GM23248 (cell line): ENCODE measurements around the gene CD6. TPM values are rescaled to one million over a fixed set of nuclear protein-coding genes. Genes with fewer than 3 reads are reported as not detected.

Source experiments
- DNase-seq: peaks from one replicate; pipeline ENCODE4 v3.0.0-alpha.2; 2015
- H2AFZ ChIP-seq: fragments of 200-600 bp; sonication (generic); 2 replicates; pipeline ENCODE4 v1.6.1; 2016; ENCODE audit warnings: antibody characterized with exemption
- H3F3A ChIP-seq: fragments of 200-600 bp; sonication (generic); 2 replicates; pipeline ENCODE4 v1.6.1; 2016; ENCODE audit warnings: mild to moderate bottlenecking, antibody characterized with exemption, mixed run types; ENCODE audit not compliant: insufficient read depth
- H3K27ac ChIP-seq: fragments of 200-600 bp; sonication (generic); 2 replicates; pipeline ENCODE4 v1.5.1; 2016; ENCODE audit warnings: mild to moderate bottlenecking
- H3K27me3 ChIP-seq: fragments of 200-600 bp; sonication (generic); replicated peaks from 2 replicates; pipeline ENCODE4 v1.6.1; 2016; ENCODE audit warnings: mild to moderate bottlenecking; ENCODE audit not compliant: insufficient read depth
- H3K36me3 ChIP-seq: fragments of 200-600 bp; sonication (generic); 2 replicates; pipeline ENCODE4 v1.6.1; 2016; ENCODE audit warnings: low read depth, mild to moderate bottlenecking
- H3K4me1 ChIP-seq: fragments of 200-600 bp; sonication (generic); 2 replicates; pipeline ENCODE4 v1.6.1; 2016; ENCODE audit warnings: mild to moderate bottlenecking; ENCODE audit not compliant: insufficient read depth
- H3K4me2 ChIP-seq: fragments of 200-600 bp; sonication (generic); one replicate; pipeline ENCODE4 v1.6.1; 2016; ENCODE audit warnings: mild to moderate bottlenecking; ENCODE audit not compliant: unreplicated experiment
- H3K4me3 ChIP-seq: fragments of 200-600 bp; sonication (generic); 2 replicates; pipeline ENCODE4 v1.5.1; 2016; ENCODE audit warnings: mild to moderate bottlenecking
- H3K79me2 ChIP-seq: fragments of 200-600 bp; sonication (generic); 2 replicates; pipeline ENCODE4 v1.6.1; 2016; ENCODE audit warnings: mild to moderate bottlenecking; ENCODE audit not compliant: insufficient read depth
- H3K9ac ChIP-seq: fragments of 200-600 bp; sonication (generic); 2 replicates; pipeline ENCODE4 v1.6.1; 2016; ENCODE audit warnings: mild to moderate bottlenecking
- H3K9me2 ChIP-seq: fragments of 200-600 bp; sonication (generic); 2 replicates; pipeline ENCODE4 v1.6.1; 2016; ENCODE audit warnings: mixed run types, mild to moderate bottlenecking, moderate library complexity; ENCODE audit not compliant: insufficient read depth
- H3K9me3 ChIP-seq: fragments of 200-600 bp; sonication (generic); one replicate; pipeline ENCODE4 v1.6.1; 2017; ENCODE audit warnings: low read depth
- H4K20me1 ChIP-seq: fragments of 200-600 bp; sonication (generic); 2 replicates; pipeline ENCODE4 v1.6.0; 2016; ENCODE audit not compliant: insufficient read depth
- EZH2 ChIP-seq: fragments of 200-600 bp; sonication (generic); IDR thresholded peaks from 2 replicates; pipeline ENCODE4 v1.6.1; 2018; ENCODE audit warnings: antibody characterized with exemption, mild to moderate bottlenecking; ENCODE audit not compliant: insufficient read depth, poor library complexity, severe bottlenecking
- EZH2phosphoT487 ChIP-seq: fragments of 200-600 bp; sonication (generic); IDR thresholded peaks from 2 replicates; pipeline ENCODE4 v1.6.1; 2018; ENCODE audit warnings: antibody characterized with exemption, moderate library complexity, mild to moderate bottlenecking, low read depth; ENCODE audit not compliant: insufficient read depth
- WGBS, 2 experiments: methylation state at CpG; one replicate each; pipeline ENCODE4 v1.1.6; 2015 to 2017; ENCODE audit warnings: low lambda C conversion rate in 2 of 2, low coverage in 1 of 2; ENCODE audit errors: missing lambda C conversion rate in 2 of 2; 5-methylcytosine and 5-hydroxymethylcytosine counted together
- in situ Hi-C: fragments of 300-500 bp; cut with MboI; formaldehyde crosslinking; loops from 2 replicates; pipeline ENCODE4 v1.15.0; 2020
- polyA plus RNA-seq: library from polyadenylated mRNA; unstranded; fragments of >200 nt; fragmentation: Nextera tagmentation; extraction: Ambion mirVana; gene quantifications from 2 replicates; pipeline ENCODE4 v1.2.1, GENCODE V29; 2016
- total RNA-seq: library from RNA; depleted of rRNA; stranded (reverse); fragments of >200 nt; shearing (Covaris generic); gene quantifications from 2 replicates; pipeline ENCODE4 v1.2.3, GENCODE V29; 2014

Gene CD6
- total and polyA plus RNA-seq, 2 experiments from 2014 or later = not detected

- no peak overlapping the region for H3K4me3 ChIP-seq
- DNase-seq = no peak
- no peaks in the 10 kb centered on the region for H3K36me3 ChIP-seq
- 54 to 55% methylated on average over 7 of the region's 7 CpGs for WGBS, 2 experiments
- TF ChIP-seq EZH2 (no peak), EZH2phosphoT487 (no peak)
- no peak overlapping the region for H3K4me2 ChIP-seq
- H3K9me2 ChIP-seq = no peaks in the 10 kb centered on the region
- no peak overlapping the region for H3K9ac ChIP-seq
- H3K27me3 ChIP-seq = peaks cover 14% of the 10 kb centered on the region
- no peaks in the 10 kb centered on the region for H4K20me1 ChIP-seq
- in situ Hi-C loops = no loop called here
- H3K9me3 ChIP-seq = no peaks in the 10 kb centered on the region
- no peaks in the 10 kb centered on the region for H3F3A ChIP-seq
- no peaks in the 10 kb centered on the region for H3K4me1 ChIP-seq
- no peak overlapping the region for H3K27ac ChIP-seq
- H2AFZ ChIP-seq = no peak overlapping the region
- no peaks in the 10 kb centered on the region for H3K79me2 ChIP-seq
These were observed 56.8 kb downstream of the CD6 start for GRCh38 chr11:61028135-61028729.

DNA sequence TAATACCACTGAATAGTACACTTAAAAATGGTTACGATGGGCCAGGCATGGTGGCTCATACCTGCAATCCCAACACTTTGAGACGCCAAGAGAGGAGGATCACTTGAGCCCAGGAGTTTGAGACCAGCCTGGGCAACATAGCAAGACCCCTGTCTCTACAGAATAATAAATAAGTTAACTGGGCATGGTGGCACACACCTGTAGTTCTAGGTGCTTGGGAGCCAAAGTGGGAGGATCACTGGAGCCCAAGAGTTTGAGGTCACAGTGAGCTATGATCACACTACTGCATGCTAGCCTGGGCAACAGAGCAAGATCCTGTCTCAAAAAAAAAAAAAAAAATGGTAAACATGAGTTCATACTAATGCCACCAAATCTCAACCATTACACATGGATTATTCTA lies 61.3 kb downstream of the CD6 start:
- Histone ChIP-seq H3K27ac (no peak overlapping the region), H3K4me3 (no peak overlapping the region), H3K9me2 (no peaks in the 10 kb centered on the region), H2AFZ (no peak overlapping the region), H3K4me2 (no peak overlapping the region), H3K9ac (no peak overlapping the region), H3K4me1 (no peaks in the 10 kb centered on the region), H3K9me3 (no peaks in the 10 kb centered on the region), H4K20me1 (no peaks in the 10 kb centered on the region), H3F3A (no peaks in the 10 kb centered on the region), H3K36me3 (no peaks in the 10 kb centered on the region), H3K79me2 (no peaks in the 10 kb centered on the region), H3K27me3 (peaks cover 8% of the 10 kb centered on the region)
- no peak for DNase-seq
- in situ Hi-C loops = no loop called here
- 32% methylated on average over 2 of the region's 2 CpGs for WGBS, 2 experiments
- no peak for TF ChIP-seq EZH2
- TF ChIP-seq EZH2phosphoT487 = no peak

DNA sequence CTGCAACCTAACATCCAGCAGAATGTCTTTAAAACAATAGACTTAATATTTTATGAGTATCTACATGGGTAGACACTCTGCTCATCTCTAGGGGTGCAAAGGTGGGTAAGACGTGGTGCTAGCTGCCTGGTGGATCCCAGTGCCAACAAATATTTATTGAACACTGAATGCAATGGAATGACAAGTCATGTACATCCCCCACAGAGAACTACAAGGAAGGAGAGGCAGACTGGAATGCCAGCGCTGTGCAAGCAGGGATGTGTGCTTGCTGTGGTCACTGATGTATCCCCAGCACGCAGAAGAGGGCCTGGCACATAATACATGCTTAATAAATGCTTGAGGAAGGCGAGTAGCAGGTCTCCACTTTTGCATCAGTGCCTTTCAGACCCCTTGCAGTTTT lies 61.9 kb downstream of the CD6 start:
- no peak overlapping the region for H2AFZ ChIP-seq
- no peaks in the 10 kb centered on the region for H3K9me3 ChIP-seq
- H4K20me1 ChIP-seq = no peaks in the 10 kb centered on the region
- H3K27me3 ChIP-seq = peaks cover 8% of the 10 kb centered on the region
- no peak overlapping the region for H3K27ac ChIP-seq
- H3K4me3 ChIP-seq = no peak overlapping the region
- TF ChIP-seq EZH2 (no peak), EZH2phosphoT487 (no peak)
- H3K4me2 ChIP-seq = no peak overlapping the region
- no peaks in the 10 kb centered on the region for H3K36me3 ChIP-seq
- no peak for DNase-seq
- no peaks in the 10 kb centered on the region for H3K4me1 ChIP-seq
- in situ Hi-C loops = no loop called here
- H3F3A ChIP-seq = no peaks in the 10 kb centered on the region
- 56 to 57% methylated on average over 4 of the region's 4 CpGs for WGBS, 2 experiments
- no peak overlapping the region for H3K9ac ChIP-seq
- H3K9me2 ChIP-seq = no peaks in the 10 kb centered on the region
- no peaks in the 10 kb centered on the region for H3K79me2 ChIP-seq

GRCh38 chr11:61034111-61034510 lies 62.6 kb downstream of the CD6 start:
- in situ Hi-C loops = no loop called here
- Histone ChIP-seq H3K4me2 (no peak overlapping the region), H3K9me3 (no peaks in the 10 kb centered on the region), H3K4me1 (no peaks in the 10 kb centered on the region), H3K9me2 (no peaks in the 10 kb centered on the region), H3K4me3 (no peak overlapping the region), H3K9ac (no peak overlapping the region), H3K27me3 (peaks cover 8% of the 10 kb centered on the region), H3F3A (no peaks in the 10 kb centered on the region), H4K20me1 (no peaks in the 10 kb centered on the region), H3K36me3 (no peaks in the 10 kb centered on the region), H3K79me2 (no peaks in the 10 kb centered on the region), H3K27ac (no peak overlapping the region), H2AFZ (no peak overlapping the region)
- 13 to 21% methylated on average over 4 of the region's 4 CpGs for WGBS, 2 experiments
- DNase-seq = no peak
- TF ChIP-seq EZH2 = no peak
- TF ChIP-seq EZH2phosphoT487 = no peak
